ENCODE results near the gene PITRM1.

GRCh38 chr10:3165196-3165595 lies 7.4 kb downstream of the PITRM1 start:
- TF ChIP-seq CTCF (conservative IDR thresholded peaks at IDR 0.05; ENCODE audit: low read depth, low read length): no peak
- TF ChIP-seq EZH2 (IDR thresholded peaks at IDR 0.05; ENCODE audit: borderline replicate concordance, low read depth, low read length, poor library complexity, severe bottlenecking): no peak
